Fibroblast of the aortic adventitia (primary cell): Measurements from ENCODE around the gene ARMC2. TPM values are rescaled to one million over a fixed set of nuclear protein-coding genes. Genes with fewer than 3 reads are reported as not detected.
"Not testable (repeated sequence)": the region's sequence is repeated elsewhere in the genome, so short reads cannot be mapped to it uniquely, and the experiment has no call there.

Experiments used
- DNase-seq: peaks from one replicate; pipeline ENCODE4 v3.0.0-alpha.2; 2010; ENCODE audit warnings: low read depth
- H3K4me3 ChIP-seq: 2 replicates; pipeline ENCODE4 v1.5.1; 2011; ENCODE audit warnings: low read depth, mild to moderate bottlenecking, control low read depth, low read length, moderate library complexity
- total RNA-seq: library from RNA; depleted of rRNA; stranded (reverse); fragments of >200 nt; gene quantifications from 2 replicates; pipeline ENCODE4 v1.2.3, GENCODE V29; 2012; ENCODE audit warnings: low replicate concordance
- TF ChIP-seq, protein P1 (sequence below): IDR thresholded peaks from 2 replicates; pipeline ENCODE4 v1.5.1; 2011; ENCODE audit warnings: mild to moderate bottlenecking, low read length, control low read depth, inconsistent platforms; ENCODE audit not compliant: insufficient read depth

The ARMC2 gene
- total RNA-seq, 1 donor: 2.5 TPM

DNA sequence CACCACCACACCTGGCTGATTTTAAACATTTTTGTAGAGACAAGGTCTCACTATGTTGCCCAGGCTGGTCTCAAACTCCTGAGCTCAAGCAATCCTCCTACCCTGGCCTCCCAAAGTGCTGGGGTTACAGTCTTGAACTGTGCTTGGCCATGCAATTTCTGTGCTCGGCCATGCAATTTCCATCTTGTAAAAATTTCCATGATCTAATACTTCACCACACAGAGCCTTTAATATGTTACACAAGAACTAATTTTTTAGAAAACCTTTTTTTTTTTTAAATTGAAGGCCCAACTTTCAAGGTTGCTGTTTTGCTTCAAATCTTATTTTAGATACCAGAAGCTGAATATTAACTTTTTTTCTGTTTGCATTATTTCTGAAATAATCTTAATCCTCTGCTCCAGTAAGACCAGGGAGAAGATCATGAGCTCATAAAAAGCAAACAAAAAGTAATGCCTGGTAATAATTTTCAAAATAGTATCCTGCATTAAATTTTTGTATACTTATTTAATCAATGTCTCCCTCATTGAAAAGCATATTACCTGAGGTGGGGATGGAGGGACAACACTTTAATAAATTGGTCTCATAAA is 38.1 kb upstream of the ARMC2 start:
- no peak for DNase-seq
- H3K4me3 ChIP-seq: no peak overlapping the region
- TF ChIP-seq, protein P1, sequence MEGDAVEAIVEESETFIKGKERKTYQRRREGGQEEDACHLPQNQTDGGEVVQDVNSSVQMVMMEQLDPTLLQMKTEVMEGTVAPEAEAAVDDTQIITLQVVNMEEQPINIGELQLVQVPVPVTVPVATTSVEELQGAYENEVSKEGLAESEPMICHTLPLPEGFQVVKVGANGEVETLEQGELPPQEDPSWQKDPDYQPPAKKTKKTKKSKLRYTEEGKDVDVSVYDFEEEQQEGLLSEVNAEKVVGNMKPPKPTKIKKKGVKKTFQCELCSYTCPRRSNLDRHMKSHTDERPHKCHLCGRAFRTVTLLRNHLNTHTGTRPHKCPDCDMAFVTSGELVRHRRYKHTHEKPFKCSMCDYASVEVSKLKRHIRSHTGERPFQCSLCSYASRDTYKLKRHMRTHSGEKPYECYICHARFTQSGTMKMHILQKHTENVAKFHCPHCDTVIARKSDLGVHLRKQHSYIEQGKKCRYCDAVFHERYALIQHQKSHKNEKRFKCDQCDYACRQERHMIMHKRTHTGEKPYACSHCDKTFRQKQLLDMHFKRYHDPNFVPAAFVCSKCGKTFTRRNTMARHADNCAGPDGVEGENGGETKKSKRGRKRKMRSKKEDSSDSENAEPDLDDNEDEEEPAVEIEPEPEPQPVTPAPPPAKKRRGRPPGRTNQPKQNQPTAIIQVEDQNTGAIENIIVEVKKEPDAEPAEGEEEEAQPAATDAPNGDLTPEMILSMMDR: no peak

DNA sequence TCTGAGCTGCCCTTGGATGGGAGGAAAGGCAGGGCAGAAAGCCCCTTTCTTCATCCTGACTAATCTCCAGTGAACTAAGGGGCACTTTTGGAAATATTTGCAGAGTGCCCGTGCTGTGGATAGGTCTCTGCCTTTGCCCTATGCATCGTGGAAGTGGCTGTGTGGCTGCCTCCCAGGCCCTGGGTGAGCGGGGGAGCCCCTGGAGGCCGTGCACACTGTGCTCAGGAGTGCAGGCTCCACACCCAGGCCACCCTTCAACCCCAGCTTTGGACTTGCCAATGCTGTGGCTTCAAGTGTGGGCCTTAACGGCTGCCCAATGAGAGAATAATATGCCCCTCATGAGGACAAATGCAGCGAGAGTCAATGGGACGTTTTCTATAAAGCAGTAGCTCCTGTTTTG is 36.7 kb upstream of the ARMC2 start:
- no peak for DNase-seq
- TF ChIP-seq, protein P1: no peak
- no peak overlapping the region for H3K4me3 ChIP-seq

DNA sequence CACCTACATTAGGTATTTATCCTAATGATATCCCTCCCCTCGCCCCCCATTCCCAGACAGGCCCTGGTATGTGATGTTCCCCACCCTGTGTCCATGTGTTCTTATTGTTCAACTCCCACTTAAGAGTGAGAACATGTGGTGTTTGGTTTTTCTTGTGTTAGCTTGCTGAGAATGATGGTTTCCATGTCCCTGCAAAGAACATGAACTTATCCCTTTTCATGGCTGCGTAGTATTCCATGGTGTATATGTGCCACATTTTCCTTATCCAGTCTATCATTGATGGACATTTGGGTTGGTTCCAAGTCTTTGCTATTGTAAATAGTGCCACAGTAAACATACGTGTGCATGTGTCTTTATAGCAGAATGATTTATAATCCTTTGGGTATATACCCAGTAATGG is 35.0 kb upstream of the ARMC2 start:
- not testable (repeated sequence) for H3K4me3 ChIP-seq, DNase-seq

GRCh38 chr6:108817276-108817675 is 30.9 kb upstream of the ARMC2 start:
- H3K4me3 ChIP-seq, DNase-seq: not testable (repeated sequence)

DNA sequence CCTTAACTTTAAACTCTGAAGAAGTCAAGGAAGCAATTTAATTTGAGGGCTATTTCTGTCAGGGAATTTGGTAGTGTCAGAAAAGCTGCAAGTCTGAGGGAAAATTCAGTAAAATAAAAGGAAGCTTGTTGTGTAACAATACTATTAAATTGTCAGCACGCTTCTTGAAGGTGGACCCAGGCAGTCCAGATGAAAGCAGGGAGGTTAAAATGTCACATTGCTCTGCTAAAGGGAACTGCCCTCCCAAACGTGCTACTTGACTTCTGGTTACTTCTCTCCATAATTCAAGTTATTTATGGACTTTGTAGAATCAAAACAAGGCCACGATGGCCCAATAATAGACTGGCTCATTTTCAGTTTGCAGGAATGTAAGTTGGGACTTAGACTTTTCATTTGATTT is 28.2 kb upstream of the ARMC2 start:
- H3K4me3 ChIP-seq: no peak overlapping the region
- DNase-seq: no peak
- TF ChIP-seq, protein P1: no peak

DNA sequence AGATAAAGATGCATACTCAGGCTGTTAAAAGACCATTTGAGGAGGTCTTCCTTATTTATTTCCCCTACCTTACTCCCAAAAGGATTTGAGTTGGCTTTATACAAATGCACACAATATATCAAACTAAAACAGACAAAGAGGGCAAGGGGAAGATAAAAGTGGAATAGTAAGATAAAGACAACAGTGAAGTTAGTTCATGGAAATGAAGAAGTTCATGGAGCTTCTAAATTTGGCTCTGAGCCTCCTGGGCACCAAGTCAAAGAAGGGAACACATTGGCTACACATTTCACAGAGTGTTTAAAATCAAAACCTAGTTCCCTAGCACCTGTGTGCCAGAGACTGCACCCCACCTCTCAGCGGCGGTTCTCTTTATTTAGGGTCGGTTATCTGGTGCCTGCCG is 25.8 kb upstream of the ARMC2 start:
- TF ChIP-seq, protein P1: no peak
- no peak overlapping the region for H3K4me3 ChIP-seq
- no peak for DNase-seq

DNA sequence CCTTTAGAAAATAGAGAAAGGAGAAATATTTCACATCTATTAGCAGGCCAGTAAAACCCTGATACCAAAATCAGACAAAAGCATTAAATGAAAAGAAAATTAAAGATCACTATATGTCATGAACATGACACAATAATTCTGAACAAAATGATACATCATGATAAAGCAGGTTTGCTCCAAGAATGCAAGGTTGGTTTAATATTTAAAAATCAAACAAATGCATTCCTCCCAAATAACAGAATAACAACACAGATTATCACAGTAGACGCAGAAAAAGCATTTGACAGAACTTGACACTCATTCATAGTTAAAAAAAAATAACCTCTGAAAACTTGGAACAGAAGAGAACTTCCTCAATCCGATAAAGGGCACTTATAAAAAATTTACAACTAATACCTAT is 22.9 kb upstream of the ARMC2 start:
- TF ChIP-seq, protein P1: no peak
- no peak overlapping the region for H3K4me3 ChIP-seq
- no peak for DNase-seq

DNA sequence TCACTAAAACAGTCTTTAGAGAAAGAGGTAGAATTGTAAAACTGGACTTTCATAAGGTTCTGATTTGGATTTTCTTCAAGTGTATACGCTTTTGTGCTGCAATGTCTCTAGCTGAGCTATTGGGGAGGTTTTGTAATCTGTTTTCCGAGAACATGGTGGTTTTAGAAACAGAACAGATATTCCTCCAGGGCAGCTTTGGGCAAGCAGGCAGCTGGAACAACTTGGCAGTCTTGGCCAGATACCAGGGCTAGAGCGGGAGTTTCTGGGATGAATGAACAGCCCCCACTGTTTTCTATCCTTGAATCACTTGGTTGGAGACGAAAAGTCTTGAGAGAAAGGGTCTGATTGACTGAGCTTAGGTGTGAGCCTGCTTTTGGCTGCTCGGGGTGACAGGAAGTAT is 17.1 kb upstream of the ARMC2 start:
- H3K4me3 ChIP-seq: no peak overlapping the region
- peak; percentile 48 for DNase-seq
- TF ChIP-seq, protein P1: no peak
